Keratinocyte (primary cell): Measurements from ENCODE around the gene DISP2. TPM values are rescaled to one million over a fixed set of nuclear protein-coding genes. Genes with fewer than 3 reads are reported as not detected.

ENCODE experiments used
- DNase-seq: peaks from one replicate; pipeline ENCODE4 v3.0.0-alpha.2; 2011; ENCODE audit warnings: low read depth, missing footprints, low spot score
- FAIRE-seq: peaks from 2 replicates; lab custom pipeline; 2011; peaks lifted over from hg19 to GRCh38; lab: Jason Lieb, UNC
- H2AFZ ChIP-seq: 2 replicates; pipeline ENCODE4 v1.6.0; 2012; ENCODE audit warnings: low read length, control low read depth, inconsistent platforms; ENCODE audit not compliant: control insufficient read depth
- H3K27ac ChIP-seq: 2 replicates; pipeline ENCODE4 v1.5.1; 2011; ENCODE audit warnings: low read length; ENCODE audit not compliant: control insufficient read depth, insufficient read depth
- H3K27me3 ChIP-seq: 3 replicates; pipeline ENCODE4 v1.6.0; 2011; ENCODE audit warnings: low read length; ENCODE audit not compliant: control insufficient read depth, insufficient read depth; ENCODE audit errors: extremely low read depth
- H3K36me3 ChIP-seq, 2 experiments: 2 replicates in 1 of 2; 3 replicates in 1 of 2; pipeline ENCODE4 v1.5.1; 2011; ENCODE audit warnings: low read length in 2 of 2, mild to moderate bottlenecking in 1 of 2; ENCODE audit not compliant: control insufficient read depth in 2 of 2, insufficient read depth in 2 of 2; ENCODE audit errors: extremely low read depth in 1 of 2
- H3K4me1 ChIP-seq: 3 replicates; pipeline ENCODE4 v1.5.1; 2011; ENCODE audit warnings: low read length; ENCODE audit not compliant: control insufficient read depth, insufficient read depth; ENCODE audit errors: extremely low read depth
- H3K4me2 ChIP-seq: 3 replicates; pipeline ENCODE4 v1.6.0; 2011; ENCODE audit warnings: low read depth, low read length; ENCODE audit not compliant: control insufficient read depth, insufficient read depth; ENCODE audit errors: extremely low read depth
- H3K4me3 ChIP-seq, 3 experiments: fragments of 200-600 bp in 1 of 3; sonication (generic) in 1 of 3; 2 replicates in 2 of 3; 3 replicates in 1 of 3; pipeline ENCODE4 v1.5.1; 2011 to 2016; ENCODE audit warnings: low read length in 3 of 3, mild to moderate bottlenecking in 3 of 3, control low read depth in 2 of 3, inconsistent platforms in 1 of 3, low read depth in 1 of 3, mixed read lengths in 1 of 3, mixed run types in 1 of 3, moderate library complexity in 1 of 3; ENCODE audit not compliant: control insufficient read depth in 2 of 3, insufficient read depth in 2 of 3; ENCODE audit errors: extremely low read depth in 1 of 3
- H3K79me2 ChIP-seq: 2 replicates; pipeline ENCODE4 v1.6.0; 2012; ENCODE audit warnings: low read length; ENCODE audit not compliant: control insufficient read depth, insufficient read depth
- H3K9ac ChIP-seq: 3 replicates; pipeline ENCODE4 v1.6.0; 2011; ENCODE audit warnings: low read length; ENCODE audit not compliant: control insufficient read depth, insufficient read depth; ENCODE audit errors: extremely low read depth
- H3K9me1 ChIP-seq: 3 replicates; pipeline ENCODE4 v1.6.0; 2011; ENCODE audit warnings: low read length; ENCODE audit not compliant: control insufficient read depth, insufficient read depth; ENCODE audit errors: extremely low read depth
- H3K9me3 ChIP-seq: 2 replicates; pipeline ENCODE4 v1.5.1; 2012; ENCODE audit warnings: low read depth, low read length; ENCODE audit not compliant: control insufficient read depth
- H4K20me1 ChIP-seq: 3 replicates; pipeline ENCODE4 v1.6.0; 2011; ENCODE audit warnings: low read length; ENCODE audit not compliant: control insufficient read depth, insufficient read depth; ENCODE audit errors: extremely low read depth
- EZH2 ChIP-seq: IDR thresholded peaks from one replicate; pipeline ENCODE4 v1.6.1; 2012; ENCODE audit warnings: inconsistent platforms, mild to moderate bottlenecking, low read length, moderate library complexity
- dilution Hi-C: fragments of 300-500 bp; cut with MboI; formaldehyde crosslinking; loops from one replicate; pipeline ENCODE4 v1.7.0; 2020; ENCODE audit warnings: low sequenced_read_pairs; ENCODE audit not compliant: extremely low pct_ligation_motif_present
- polyA plus RNA-seq, 5 experiments: library from polyadenylated mRNA; depleted of rRNA in 3 of 5; stranded (reverse) in 3 of 5; stranded (forward) in 1 of 5; unstranded in 1 of 5; fragments of >200 nt; gene quantifications; 1 replicate in 1 of 5; 2 replicates in 3 of 5; 3 replicates in 1 of 5; pipeline versions ENCODE4 v1.2.1 to v1.2.3, GENCODE V29; 2011 to 2012; ENCODE audit warnings: missing spikeins in 2 of 5, low read depth in 1 of 5, low replicate concordance in 1 of 5
- TF ChIP-seq, protein P1 (sequence below), 3 experiments: IDR thresholded peaks in 1 of 3; conservative IDR thresholded peaks in 1 of 3; optimal IDR thresholded peaks in 1 of 3; 2 replicates in 2 of 3; 3 replicates in 1 of 3; pipeline versions ENCODE3 to v1.5.1; 2011; ENCODE audit warnings: low read length in 3 of 3, mild to moderate bottlenecking in 3 of 3, moderate library complexity in 2 of 3, control low read depth in 1 of 3, inconsistent platforms in 1 of 3; ENCODE audit not compliant: insufficient read depth in 2 of 3; ENCODE audit errors: extremely low read depth in 1 of 3

DISP2 gene
- polyA plus RNA-seq, 1 donor (not counting 4 experiments of a cell fraction or from before 2014, with no cell fraction given): 0.12 TPM

GRCh38 chr15:40348474-40348870 lies 9.5 kb upstream of the DISP2 start:
- H3K9me3 ChIP-seq: no peaks in the 10 kb centered on the region
- peaks cover 13% of the 10 kb centered on the region for H3K4me1 ChIP-seq
- H3K36me3 ChIP-seq: no peaks in the 10 kb centered on the region
- no peak for FAIRE-seq
- H3K79me2 ChIP-seq: no peaks in the 10 kb centered on the region
- H3K4me2 ChIP-seq: no peak overlapping the region
- no peak for TF ChIP-seq EZH2
- TF ChIP-seq, protein P1, sequence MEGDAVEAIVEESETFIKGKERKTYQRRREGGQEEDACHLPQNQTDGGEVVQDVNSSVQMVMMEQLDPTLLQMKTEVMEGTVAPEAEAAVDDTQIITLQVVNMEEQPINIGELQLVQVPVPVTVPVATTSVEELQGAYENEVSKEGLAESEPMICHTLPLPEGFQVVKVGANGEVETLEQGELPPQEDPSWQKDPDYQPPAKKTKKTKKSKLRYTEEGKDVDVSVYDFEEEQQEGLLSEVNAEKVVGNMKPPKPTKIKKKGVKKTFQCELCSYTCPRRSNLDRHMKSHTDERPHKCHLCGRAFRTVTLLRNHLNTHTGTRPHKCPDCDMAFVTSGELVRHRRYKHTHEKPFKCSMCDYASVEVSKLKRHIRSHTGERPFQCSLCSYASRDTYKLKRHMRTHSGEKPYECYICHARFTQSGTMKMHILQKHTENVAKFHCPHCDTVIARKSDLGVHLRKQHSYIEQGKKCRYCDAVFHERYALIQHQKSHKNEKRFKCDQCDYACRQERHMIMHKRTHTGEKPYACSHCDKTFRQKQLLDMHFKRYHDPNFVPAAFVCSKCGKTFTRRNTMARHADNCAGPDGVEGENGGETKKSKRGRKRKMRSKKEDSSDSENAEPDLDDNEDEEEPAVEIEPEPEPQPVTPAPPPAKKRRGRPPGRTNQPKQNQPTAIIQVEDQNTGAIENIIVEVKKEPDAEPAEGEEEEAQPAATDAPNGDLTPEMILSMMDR (optimal IDR thresholded peaks at IDR 0.05 in 1 of 3, IDR thresholded peaks at IDR 0.05 in 1 of 3, conservative IDR thresholded peaks at IDR 0.05 in 1 of 3; ENCODE audit: extremely low read depth in 1 of 3, insufficient read depth in 2 of 3, low read length in 3 of 3): no peak
- no peak for DNase-seq
- H3K27ac ChIP-seq: no peak overlapping the region
- no peaks in the 10 kb centered on the region for H3K9me1 ChIP-seq
- H2AFZ ChIP-seq: no peak overlapping the region
- H4K20me1 ChIP-seq: no peaks in the 10 kb centered on the region
- no peaks in the 10 kb centered on the region for H3K27me3 ChIP-seq
- dilution Hi-C loops: no loop called here
- H3K9ac ChIP-seq: no peak overlapping the region
- no peak overlapping the region for H3K4me3 ChIP-seq

DNA sequence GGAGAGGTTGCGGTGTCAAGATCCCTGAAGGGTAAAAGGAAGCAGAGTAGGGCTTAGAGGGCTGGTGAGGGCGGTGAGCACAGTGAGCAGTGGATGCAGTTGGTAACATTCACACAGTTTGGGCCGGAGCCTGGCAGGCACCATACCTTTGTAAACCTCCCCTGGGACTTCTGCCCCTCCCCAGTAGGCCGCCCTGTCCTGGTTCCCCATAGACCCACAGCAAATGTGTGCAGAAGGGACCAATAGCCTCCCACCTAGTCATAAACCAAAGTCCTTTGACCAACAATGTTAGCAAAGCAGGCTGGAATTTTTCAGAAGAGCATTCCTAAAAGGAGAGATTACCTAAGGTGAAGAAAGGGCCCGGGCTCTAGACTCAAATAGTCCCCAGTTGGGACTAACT lies 8.9 kb upstream of the DISP2 start:
- TF ChIP-seq, protein P1 (optimal IDR thresholded peaks at IDR 0.05 in 1 of 3, IDR thresholded peaks at IDR 0.05 in 1 of 3, conservative IDR thresholded peaks at IDR 0.05 in 1 of 3; ENCODE audit: extremely low read depth in 1 of 3, insufficient read depth in 2 of 3, low read length in 3 of 3): no peak
- TF ChIP-seq EZH2: no peak
- dilution Hi-C loops: no loop called here
- no peaks in the 10 kb centered on the region for H3K27me3 ChIP-seq
- H3K4me3 ChIP-seq: no peak overlapping the region
- H3K79me2 ChIP-seq: no peaks in the 10 kb centered on the region
- no peak overlapping the region for H2AFZ ChIP-seq
- DNase-seq: no peak
- no peak overlapping the region for H3K4me2 ChIP-seq
- FAIRE-seq: no peak
- H3K9ac ChIP-seq: no peak overlapping the region
- H4K20me1 ChIP-seq: no peaks in the 10 kb centered on the region
- no peaks in the 10 kb centered on the region for H3K36me3 ChIP-seq
- no peaks in the 10 kb centered on the region for H3K9me1 ChIP-seq
- H3K4me1 ChIP-seq: peaks cover 6% of the 10 kb centered on the region
- H3K27ac ChIP-seq: no peak overlapping the region
- H3K9me3 ChIP-seq: no peaks in the 10 kb centered on the region
